RWPE1 (cell line): ENCODE measurements around the gene MRPS27.

Source experiments
- CTCF ChIA-PET: fragments of 350-600 bp; sonication (Branson Sonifier 250); formaldehyde crosslinking; extraction: SDS; loops from one replicate; lab custom pipeline; 2021; lab: Yijun Ruan, JAX
- POLR2A ChIA-PET: fragments of 400-600 bp; formaldehyde crosslinking; extraction: SDS; loops from one replicate; lab custom pipeline; 2020; ENCODE audit warnings: antibody characterized with exemption; ENCODE audit not compliant: low non-redundant PET; lab: Yijun Ruan, JAX
- DNase-seq: peaks from one replicate; pipeline ENCODE4 v3.0.0; 2012; ENCODE audit warnings: low spot score
- H3K27ac ChIP-seq: fragments of 450-650 bp; 2 replicates; pipeline ENCODE4 v1.5.1; 2017
- CTCF ChIP-seq: fragments of 450-650 bp; conservative IDR thresholded peaks from 2 replicates; pipeline ENCODE4 v1.5.1; 2017; ENCODE audit warnings: low read depth, mild to moderate bottlenecking

MRPS27 gene

GRCh38 chr5:72282878-72283277, 37.2 kb downstream of the MRPS27 start:
- ChIA-PET CTCF (no interaction called here), POLR2A (interaction anchor here (0.6 kb wide), 1 partner anchor 139 kb away, joined by 5 read pairs; no protein-coding TSS in a partner anchor)
- TF ChIP-seq CTCF = no peak
- no peak overlapping the region for H3K27ac ChIP-seq
- DNase-seq = no peak

DNA sequence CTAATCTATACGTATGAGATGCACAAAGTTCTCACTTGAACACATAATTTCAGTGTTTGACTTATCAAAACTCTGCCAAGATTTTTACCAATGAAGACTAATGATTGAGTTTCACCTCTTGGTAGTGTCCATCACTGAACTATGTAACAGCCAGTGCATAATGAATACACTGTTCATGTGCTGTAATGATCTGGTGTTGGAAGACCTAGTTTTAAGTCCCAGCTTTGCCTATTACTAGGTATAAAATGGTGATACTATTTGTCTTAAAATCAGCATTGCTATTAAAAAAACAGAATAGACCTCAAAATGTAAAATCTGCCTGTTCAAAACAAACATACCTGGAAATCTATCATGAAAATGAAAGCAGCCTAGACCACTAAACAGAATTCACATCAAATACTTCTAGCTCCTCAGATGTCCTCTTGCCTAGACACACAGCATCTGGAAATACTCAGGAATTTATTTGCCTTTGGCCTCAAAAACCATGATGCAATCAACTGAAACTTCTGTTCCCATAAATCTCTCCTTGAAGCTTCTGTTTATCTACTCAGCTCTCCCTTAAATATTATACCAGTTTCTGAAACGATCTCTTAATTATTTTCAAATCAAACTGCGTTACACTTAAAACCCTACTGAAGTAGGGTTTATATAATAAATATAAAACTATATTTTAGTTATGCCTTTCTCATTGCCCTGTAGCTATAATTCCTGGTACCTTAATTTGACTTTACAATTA, 38.1 kb downstream of the MRPS27 start:
- no peak for TF ChIP-seq CTCF
- ChIA-PET CTCF (interaction anchor here (0.6 to 0.9 kb wide), 3 partner anchors 12 to 35 kb away, joined by 3 to 5 read pairs (median 3); no protein-coding TSS in a partner anchor), POLR2A (no interaction called here)
- peak; percentile 24 for DNase-seq
- H3K27ac ChIP-seq = no peak overlapping the region

DNA sequence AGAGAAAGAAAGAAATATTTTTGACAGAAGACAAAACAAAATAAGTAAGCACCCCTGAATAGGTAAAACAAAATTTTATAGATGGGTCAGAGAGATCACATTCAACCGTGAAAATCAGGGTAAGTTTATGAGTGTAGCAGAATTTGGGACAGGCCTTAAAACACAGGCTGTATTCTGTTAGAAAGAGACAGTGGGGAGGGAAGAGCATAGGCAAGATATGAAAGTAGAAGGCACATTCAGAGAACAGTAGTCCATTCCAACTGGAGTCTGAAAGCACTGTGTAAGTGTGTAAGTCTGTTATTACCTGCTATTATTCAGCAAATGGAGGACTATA, 38.6 kb downstream of the MRPS27 start:
- no peak overlapping the region for H3K27ac ChIP-seq
- TF ChIP-seq CTCF = no peak
- POLR2A ChIA-PET = no interaction called here
- no peak for DNase-seq
- CTCF ChIA-PET = interaction anchor here (0.8 kb wide), 1 partner anchor 13 kb away, joined by 5 read pairs; no protein-coding TSS in a partner anchor

- DNase-seq = peak; percentile 38
- CTCF ChIA-PET = interaction anchor here (0.6 to 0.7 kb wide), 4 partner anchors 27 to 494 kb away, joined by 3 to 4 read pairs (median 3); no protein-coding TSS in a partner anchor
- POLR2A ChIA-PET = no interaction called here
- peak; percentile 58 for TF ChIP-seq CTCF
- H3K27ac ChIP-seq = no peak overlapping the region
Observed at GRCh38 chr5:72280581-72281069, 39.4 kb downstream of the MRPS27 start.

- ChIA-PET POLR2A (no interaction called here), CTCF (no interaction called here)
- no peak for TF ChIP-seq CTCF
- no peak overlapping the region for H3K27ac ChIP-seq
- no peak for DNase-seq
Observed at GRCh38 chr5:72276219-72276752, 43.8 kb downstream of the MRPS27 start.

DNA sequence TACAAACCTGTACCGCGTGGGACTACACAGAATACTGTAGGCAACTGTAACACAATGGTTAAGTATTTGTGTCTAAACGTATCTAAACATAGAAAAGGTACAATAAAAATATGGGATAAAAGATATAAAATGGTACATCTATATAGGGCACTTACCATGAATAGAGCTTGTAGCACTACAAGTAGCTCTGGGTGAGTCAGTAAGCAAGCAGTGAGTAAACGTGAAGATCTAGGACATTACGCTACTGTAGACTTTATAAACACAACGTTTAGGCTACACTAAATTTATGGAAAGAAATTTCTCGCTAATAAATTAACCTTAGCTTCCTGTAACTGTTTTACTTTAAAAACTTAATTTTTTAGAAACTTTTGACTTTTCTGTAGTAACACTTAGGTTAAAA, 46.5 kb downstream of the MRPS27 start:
- no peak overlapping the region for H3K27ac ChIP-seq
- ChIA-PET CTCF (interaction anchor here (1.4 kb wide), 1 partner anchor 15 kb away, joined by 3 read pairs; no protein-coding TSS in a partner anchor), POLR2A (no interaction called here)
- no peak for TF ChIP-seq CTCF
- DNase-seq = no peak
